Smooth muscle cell (in vitro differentiated cells): ENCODE data around the gene EEF1AKMT1. TPM values are rescaled to one million over a fixed set of nuclear protein-coding genes. Genes with fewer than 3 reads are reported as not detected.

Experiments
- DNase-seq: peaks from one replicate; lab custom pipeline; 2025; ENCODE audit not compliant: unreplicated experiment; lab: John Stamatoyannopoulos, UW
- H2AFZ ChIP-seq: fragments of 200-600 bp; sonication (generic); 2 replicates; pipeline ENCODE4 v1.6.0; 2016; ENCODE audit warnings: antibody characterized with exemption, low read depth, mild to moderate bottlenecking
- H3F3A ChIP-seq: fragments of 200-600 bp; sonication (generic); 2 replicates; pipeline ENCODE4 v1.6.0; 2017; ENCODE audit warnings: antibody characterized with exemption, low read depth
- H3K27ac ChIP-seq: fragments of 200-600 bp; sonication (generic); 2 replicates; pipeline ENCODE4 v1.5.1; 2016; ENCODE audit warnings: low read depth, mild to moderate bottlenecking
- H3K27me3 ChIP-seq: fragments of 200-600 bp; sonication (generic); 2 replicates; pipeline ENCODE4 v1.6.1; 2016; ENCODE audit warnings: low read depth, mild to moderate bottlenecking
- H3K36me3 ChIP-seq: fragments of 200-600 bp; sonication (generic); 2 replicates; pipeline ENCODE4 v1.5.1; 2016; ENCODE audit warnings: low read depth
- H3K4me1 ChIP-seq: fragments of 200-600 bp; sonication (generic); 2 replicates; pipeline ENCODE4 v1.5.1; 2016; ENCODE audit warnings: low read depth
- H3K4me2 ChIP-seq: fragments of 200-600 bp; sonication (generic); 2 replicates; pipeline ENCODE4 v1.6.0; 2016; ENCODE audit warnings: mild to moderate bottlenecking
- H3K4me3 ChIP-seq: fragments of 200-600 bp; sonication (generic); 2 replicates; pipeline ENCODE4 v1.5.1; 2016; ENCODE audit warnings: mild to moderate bottlenecking
- H3K79me2 ChIP-seq: fragments of 200-600 bp; sonication (generic); 2 replicates; pipeline ENCODE4 v1.6.0; 2016; ENCODE audit warnings: low read depth, mild to moderate bottlenecking
- H3K9ac ChIP-seq: fragments of 200-600 bp; sonication (generic); 2 replicates; pipeline ENCODE4 v1.6.0; 2016; ENCODE audit warnings: low read depth
- H3K9me3 ChIP-seq: fragments of 200-600 bp; sonication (generic); replicated peaks from 2 replicates; pipeline ENCODE4 v1.5.1; 2016; ENCODE audit warnings: low read depth
- H4K20me1 ChIP-seq: fragments of 200-600 bp; sonication (generic); 2 replicates; pipeline ENCODE4 v1.6.0; 2016; ENCODE audit warnings: low read depth
- WGBS: methylation state at CpG from one replicate; pipeline ENCODE4 v1.1.7; 2016; ENCODE audit warnings: low lambda C conversion rate; 5-methylcytosine and 5-hydroxymethylcytosine counted together
- polyA plus RNA-seq: library from polyadenylated mRNA; unstranded; fragments of >200 nt; fragmentation: Nextera tagmentation; extraction: Ambion mirVana; gene quantifications from 2 replicates; pipeline ENCODE4 v1.2.1, GENCODE V29; 2016
- total RNA-seq: library from RNA; depleted of rRNA; stranded (reverse); fragments of >200 nt; gene quantifications from 2 replicates; pipeline ENCODE4 v1.2.3, GENCODE V29; 2014
- TF ChIP-seq, protein P1 (sequence below): fragments of 200-600 bp; sonication (generic); IDR thresholded peaks from 2 replicates; pipeline ENCODE4 v1.5.1; 2017; ENCODE audit warnings: borderline replicate concordance, mild to moderate bottlenecking, antibody characterized with exemption; ENCODE audit not compliant: insufficient read depth, poor library complexity, severe bottlenecking

The EEF1AKMT1 gene
- total and polyA plus RNA-seq, 2 experiments from 2014 or later = 15.0 to 17.3 TPM

DNA sequence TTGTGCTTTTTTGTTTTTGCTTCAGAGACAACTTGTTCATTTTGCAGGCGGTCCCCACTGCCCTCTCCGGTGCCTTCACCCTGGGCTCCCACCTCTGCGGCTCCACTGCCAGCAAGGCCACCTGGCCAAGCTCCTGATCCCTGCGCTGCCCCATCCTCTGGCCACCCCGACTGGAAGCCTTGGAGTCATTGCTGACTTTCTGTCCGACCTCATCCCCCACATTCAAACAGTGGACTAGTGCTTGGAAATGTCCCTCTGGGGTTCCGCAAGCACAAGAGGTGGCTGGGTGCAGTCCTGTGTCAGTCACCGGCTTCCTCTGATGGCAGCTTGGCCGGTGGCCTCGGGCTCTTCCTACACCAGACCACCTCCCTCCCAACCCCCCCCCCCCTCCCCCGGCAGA, 53.3 kb downstream of the EEF1AKMT1 start:
- H3K27me3 ChIP-seq = peaks cover 24% of the 10 kb centered on the region
- 95% methylated on average over 10 of the region's 11 CpGs for WGBS

DNA sequence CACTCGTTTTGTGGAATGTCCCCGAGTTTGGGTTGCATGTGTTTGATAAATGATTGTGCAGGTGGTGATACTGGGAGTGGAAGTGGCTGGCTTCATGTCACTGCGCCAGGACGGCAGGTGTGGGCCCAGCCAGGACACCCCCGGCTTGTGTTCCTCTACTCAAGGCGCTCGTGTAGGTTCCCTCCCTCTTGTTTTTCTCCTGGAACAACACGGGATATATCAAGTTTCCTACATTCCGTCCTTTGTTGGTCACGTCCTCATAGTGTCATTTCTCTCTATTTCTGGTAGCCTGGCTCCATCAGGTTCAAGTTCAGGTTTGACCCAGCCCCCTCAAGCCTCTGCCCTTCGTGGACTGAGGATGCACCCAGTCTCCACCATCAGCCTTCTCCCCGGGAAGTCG, 54.0 kb downstream of the EEF1AKMT1 start:
- 93% methylated on average over 13 of the region's 13 CpGs for WGBS
- peaks cover 24% of the 10 kb centered on the region for H3K27me3 ChIP-seq

More for the DNA sequence above, 53.3 kb downstream of the EEF1AKMT1 start:
- no peaks in the 10 kb centered on the region for H3K36me3 ChIP-seq
- H3K4me2 ChIP-seq = no peak overlapping the region
- peaks cover 7% of the 10 kb centered on the region for H3K4me1 ChIP-seq
- H3K27ac ChIP-seq = no peak overlapping the region
- no peaks in the 10 kb centered on the region for H3F3A ChIP-seq
- H4K20me1 ChIP-seq = no peaks in the 10 kb centered on the region
- H2AFZ ChIP-seq = no peak overlapping the region
- H3K9me3 ChIP-seq = no peaks in the 10 kb centered on the region
- TF ChIP-seq, protein P1, sequence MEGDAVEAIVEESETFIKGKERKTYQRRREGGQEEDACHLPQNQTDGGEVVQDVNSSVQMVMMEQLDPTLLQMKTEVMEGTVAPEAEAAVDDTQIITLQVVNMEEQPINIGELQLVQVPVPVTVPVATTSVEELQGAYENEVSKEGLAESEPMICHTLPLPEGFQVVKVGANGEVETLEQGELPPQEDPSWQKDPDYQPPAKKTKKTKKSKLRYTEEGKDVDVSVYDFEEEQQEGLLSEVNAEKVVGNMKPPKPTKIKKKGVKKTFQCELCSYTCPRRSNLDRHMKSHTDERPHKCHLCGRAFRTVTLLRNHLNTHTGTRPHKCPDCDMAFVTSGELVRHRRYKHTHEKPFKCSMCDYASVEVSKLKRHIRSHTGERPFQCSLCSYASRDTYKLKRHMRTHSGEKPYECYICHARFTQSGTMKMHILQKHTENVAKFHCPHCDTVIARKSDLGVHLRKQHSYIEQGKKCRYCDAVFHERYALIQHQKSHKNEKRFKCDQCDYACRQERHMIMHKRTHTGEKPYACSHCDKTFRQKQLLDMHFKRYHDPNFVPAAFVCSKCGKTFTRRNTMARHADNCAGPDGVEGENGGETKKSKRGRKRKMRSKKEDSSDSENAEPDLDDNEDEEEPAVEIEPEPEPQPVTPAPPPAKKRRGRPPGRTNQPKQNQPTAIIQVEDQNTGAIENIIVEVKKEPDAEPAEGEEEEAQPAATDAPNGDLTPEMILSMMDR = no peak
- no peaks in the 10 kb centered on the region for H3K79me2 ChIP-seq
- DNase-seq = no peak
- H3K9ac ChIP-seq = no peak overlapping the region
- H3K4me3 ChIP-seq = no peak overlapping the region

DNA sequence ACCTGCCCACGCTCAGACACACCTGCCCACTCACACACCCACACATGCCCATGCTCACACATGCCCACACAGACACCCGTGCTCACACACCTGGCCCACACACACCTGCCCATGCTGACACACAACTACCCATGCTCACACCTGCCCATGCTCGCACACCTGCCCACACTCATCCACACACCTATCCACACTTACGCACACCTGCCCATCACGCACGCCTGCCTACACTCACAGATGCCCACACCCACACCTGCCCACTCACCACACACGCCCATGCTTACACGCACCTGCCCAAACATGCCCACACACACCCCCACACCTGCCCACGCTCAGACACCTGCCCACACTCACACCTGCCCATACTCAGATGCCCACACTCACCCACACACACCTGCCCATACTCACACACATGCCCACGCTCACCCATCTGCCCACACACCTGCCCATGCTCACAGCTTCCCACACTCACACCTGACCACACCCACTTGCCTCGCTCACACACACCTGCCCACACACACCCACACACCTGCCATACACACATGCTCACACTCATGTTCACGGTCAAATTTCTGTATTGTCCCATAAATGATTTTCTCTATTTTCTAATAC, 54.7 kb downstream of the EEF1AKMT1 start:
- WGBS = over 99% methylated on average over 12 of the region's 12 CpGs
- H4K20me1 ChIP-seq = no peaks in the 10 kb centered on the region
- no peaks in the 10 kb centered on the region for H3K79me2 ChIP-seq
- H3K9me3 ChIP-seq = no peaks in the 10 kb centered on the region
- H3K27me3 ChIP-seq = peaks cover 24% of the 10 kb centered on the region
- H3K4me3 ChIP-seq = no peak overlapping the region
- H3K4me2 ChIP-seq = no peak overlapping the region
- peaks cover 4% of the 10 kb centered on the region for H3F3A ChIP-seq
- peaks cover 7% of the 10 kb centered on the region for H3K4me1 ChIP-seq
- TF ChIP-seq, protein P1 = no peak
- DNase-seq = no peak
- H3K9ac ChIP-seq = no peak overlapping the region
- H3K36me3 ChIP-seq = no peaks in the 10 kb centered on the region
- H3K27ac ChIP-seq = no peak overlapping the region
- H2AFZ ChIP-seq = no peak overlapping the region

More for the DNA sequence above, 54.0 kb downstream of the EEF1AKMT1 start:
- Histone ChIP-seq H3F3A (no peaks in the 10 kb centered on the region), H3K4me1 (peaks cover 7% of the 10 kb centered on the region), H4K20me1 (no peaks in the 10 kb centered on the region), H3K27ac (no peak overlapping the region), H3K4me2 (no peak overlapping the region), H3K79me2 (no peaks in the 10 kb centered on the region), H3K9me3 (no peaks in the 10 kb centered on the region), H3K9ac (no peak overlapping the region), H3K36me3 (no peaks in the 10 kb centered on the region), H2AFZ (no peak overlapping the region), H3K4me3 (no peak overlapping the region)
- TF ChIP-seq, protein P1 = no peak
- no peak for DNase-seq
